Measurements from ENCODE around the gene RIMKLA.

The RIMKLA gene

GRCh38 chr1:42380586-42381279, at the start of gene RIMKLA:
Gene RIMKLA (plus strand): TSS chr1:42380792. CDS start chr1:42380935, 143 bp downstream.
- DNase-seq: peak; percentile 34

GRCh38 chr1:42332877-42333276, 47.7 kb upstream of the RIMKLA start:
- DNase-seq: no peak

- DNase-seq: no peak
Measured at GRCh38 chr1:42333662-42334239, 46.8 kb upstream of the RIMKLA start.

- DNase-seq: peak; percentile 23
Measured at GRCh38 chr1:42334240-42335049, 46.1 kb upstream of the RIMKLA start.

- DNase-seq: peak; percentile 91
Measured at GRCh38 chr1:42335050-42335808, 45.4 kb upstream of the RIMKLA start, which contains the start of gene FOXJ3. Gene FOXJ3 (minus strand): TSS chr1:42335235. CDS start chr1:42311093, 24,142 bp downstream.

GRCh38 chr1:42335809-42336518, 44.6 kb upstream of the RIMKLA start:
- DNase-seq: no peak

GRCh38 chr1:42336978-42337377, 43.6 kb upstream of the RIMKLA start:
- no peak for DNase-seq

- DNase-seq: no peak
Measured at GRCh38 chr1:42340093-42340492, 40.5 kb upstream of the RIMKLA start.

- DNase-seq: no peak
Measured at GRCh38 chr1:42340901-42341300, 39.7 kb upstream of the RIMKLA start.

- DNase-seq: no peak
Measured at GRCh38 chr1:42343049-42343448, 37.5 kb upstream of the RIMKLA start.

GRCh38 chr1:42348498-42348897, 32.1 kb upstream of the RIMKLA start:
- no peak for DNase-seq

- no peak for DNase-seq
Measured at GRCh38 chr1:42350086-42350485, 30.5 kb upstream of the RIMKLA start.

GRCh38 chr1:42358791-42359190, 21.8 kb upstream of the RIMKLA start:
- DNase-seq: no peak

GRCh38 chr1:42359466-42359865, 21.1 kb upstream of the RIMKLA start:
- DNase-seq: no peak

GRCh38 chr1:42364089-42364488, 16.5 kb upstream of the RIMKLA start:
- DNase-seq: no peak

GRCh38 chr1:42364542-42364941, 16.1 kb upstream of the RIMKLA start:
- no peak for DNase-seq

- DNase-seq: no peak
Measured at GRCh38 chr1:42365118-42365517, 15.5 kb upstream of the RIMKLA start.

- no peak for DNase-seq
Measured at GRCh38 chr1:42368096-42368795, 12.3 kb upstream of the RIMKLA start.

GRCh38 chr1:42369471-42369870, 11.1 kb upstream of the RIMKLA start:
- DNase-seq: no peak

GRCh38 chr1:42370876-42371549, 9.6 kb upstream of the RIMKLA start:
- no peak for DNase-seq

- DNase-seq: no peak
Measured at GRCh38 chr1:42372796-42373195, 7.8 kb upstream of the RIMKLA start.
